Body of pancreas (tissue), 4 donors: ENCODE data around the gene CDK16.

Source experiments
- POLR2A ChIP-seq, 3 donors: fragments of 450-650 bp; IDR thresholded peaks; one replicate each; pipeline ENCODE4 v1.6.1; 2016; ENCODE audit warnings: antibody characterized with exemption in 3 of 3, mild to moderate bottlenecking in 2 of 3
- TF ChIP-seq, protein P1 (sequence below), 7 experiments: fragments of 450-650 bp in 4 of 7; fragments of 200-600 bp in 3 of 7; sonication (generic) in 3 of 7; IDR thresholded peaks; one replicate each; pipeline ENCODE4 v1.5.1; 2016 to 2019; ENCODE audit warnings: antibody characterized with exemption in 7 of 7

DNA sequence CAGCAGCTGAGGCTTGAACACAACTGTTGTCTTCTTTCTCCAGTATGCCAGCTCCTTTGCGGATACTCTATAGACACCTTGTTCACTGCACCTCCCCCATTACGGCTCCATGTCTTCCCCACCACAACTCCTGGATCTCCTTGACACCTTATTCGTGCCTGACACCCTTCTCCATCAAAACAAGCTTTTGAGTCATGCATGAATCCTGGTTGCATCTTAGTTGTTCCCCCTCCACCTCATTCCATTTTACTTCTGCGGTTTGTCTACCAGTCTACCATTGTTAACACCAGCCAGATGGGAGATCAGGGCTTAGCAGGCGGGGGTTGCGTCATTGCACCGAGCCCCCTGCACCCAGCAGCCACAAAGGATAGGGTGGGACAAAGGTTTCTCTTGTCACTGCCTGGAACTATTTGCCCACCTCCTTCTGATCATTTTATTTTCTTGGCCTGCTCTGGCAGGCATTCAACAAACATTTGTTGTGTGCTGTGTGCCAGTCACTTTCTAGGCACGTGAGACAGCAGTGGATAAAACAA lies 2.0 kb upstream of the CDK16 start:
- TF ChIP-seq POLR2A (IDR thresholded peaks at IDR 0.05) = no peak
- TF ChIP-seq, protein P1, sequence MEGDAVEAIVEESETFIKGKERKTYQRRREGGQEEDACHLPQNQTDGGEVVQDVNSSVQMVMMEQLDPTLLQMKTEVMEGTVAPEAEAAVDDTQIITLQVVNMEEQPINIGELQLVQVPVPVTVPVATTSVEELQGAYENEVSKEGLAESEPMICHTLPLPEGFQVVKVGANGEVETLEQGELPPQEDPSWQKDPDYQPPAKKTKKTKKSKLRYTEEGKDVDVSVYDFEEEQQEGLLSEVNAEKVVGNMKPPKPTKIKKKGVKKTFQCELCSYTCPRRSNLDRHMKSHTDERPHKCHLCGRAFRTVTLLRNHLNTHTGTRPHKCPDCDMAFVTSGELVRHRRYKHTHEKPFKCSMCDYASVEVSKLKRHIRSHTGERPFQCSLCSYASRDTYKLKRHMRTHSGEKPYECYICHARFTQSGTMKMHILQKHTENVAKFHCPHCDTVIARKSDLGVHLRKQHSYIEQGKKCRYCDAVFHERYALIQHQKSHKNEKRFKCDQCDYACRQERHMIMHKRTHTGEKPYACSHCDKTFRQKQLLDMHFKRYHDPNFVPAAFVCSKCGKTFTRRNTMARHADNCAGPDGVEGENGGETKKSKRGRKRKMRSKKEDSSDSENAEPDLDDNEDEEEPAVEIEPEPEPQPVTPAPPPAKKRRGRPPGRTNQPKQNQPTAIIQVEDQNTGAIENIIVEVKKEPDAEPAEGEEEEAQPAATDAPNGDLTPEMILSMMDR (IDR thresholded peaks at IDR 0.05) = no peak
